ENCODE measurements around the gene TMEM8B.

TMEM8B gene

DNA sequence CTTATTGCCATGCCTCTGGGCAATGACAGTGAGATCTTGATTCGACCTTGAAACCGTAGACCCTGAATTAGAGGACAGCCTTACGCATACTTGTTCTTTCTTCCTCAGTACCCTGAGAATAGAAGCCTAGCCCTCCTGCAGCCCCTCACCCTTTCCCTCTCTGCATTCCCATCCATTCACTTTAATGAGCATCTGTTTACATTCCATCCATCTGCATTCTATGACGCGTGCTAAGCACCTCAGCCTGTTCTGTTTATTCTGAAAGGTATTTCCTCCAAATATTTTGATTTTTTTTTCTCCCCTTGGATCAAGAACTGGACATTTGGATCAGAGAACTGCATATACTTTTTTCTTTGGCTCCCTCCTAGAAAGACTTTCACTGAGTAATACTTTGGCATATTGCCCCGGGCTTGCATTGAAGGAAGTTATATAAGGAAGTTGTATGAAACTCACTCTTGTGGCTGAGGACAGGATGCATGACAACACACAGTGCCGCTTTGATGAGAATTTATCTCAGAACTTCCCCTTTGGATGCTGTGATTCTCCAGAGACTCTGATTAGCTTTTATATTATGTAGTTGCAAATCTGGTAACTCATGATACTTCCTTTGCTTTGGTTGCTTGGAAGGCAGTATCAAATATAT, 15.7 kb downstream of the TMEM8B start:
- TF ChIP-seq, protein P1, sequence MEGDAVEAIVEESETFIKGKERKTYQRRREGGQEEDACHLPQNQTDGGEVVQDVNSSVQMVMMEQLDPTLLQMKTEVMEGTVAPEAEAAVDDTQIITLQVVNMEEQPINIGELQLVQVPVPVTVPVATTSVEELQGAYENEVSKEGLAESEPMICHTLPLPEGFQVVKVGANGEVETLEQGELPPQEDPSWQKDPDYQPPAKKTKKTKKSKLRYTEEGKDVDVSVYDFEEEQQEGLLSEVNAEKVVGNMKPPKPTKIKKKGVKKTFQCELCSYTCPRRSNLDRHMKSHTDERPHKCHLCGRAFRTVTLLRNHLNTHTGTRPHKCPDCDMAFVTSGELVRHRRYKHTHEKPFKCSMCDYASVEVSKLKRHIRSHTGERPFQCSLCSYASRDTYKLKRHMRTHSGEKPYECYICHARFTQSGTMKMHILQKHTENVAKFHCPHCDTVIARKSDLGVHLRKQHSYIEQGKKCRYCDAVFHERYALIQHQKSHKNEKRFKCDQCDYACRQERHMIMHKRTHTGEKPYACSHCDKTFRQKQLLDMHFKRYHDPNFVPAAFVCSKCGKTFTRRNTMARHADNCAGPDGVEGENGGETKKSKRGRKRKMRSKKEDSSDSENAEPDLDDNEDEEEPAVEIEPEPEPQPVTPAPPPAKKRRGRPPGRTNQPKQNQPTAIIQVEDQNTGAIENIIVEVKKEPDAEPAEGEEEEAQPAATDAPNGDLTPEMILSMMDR (conservative IDR thresholded peaks at IDR 0.05), result no peak
- peak overlapping the region; percentile 18 for H3K27ac ChIP-seq

DNA sequence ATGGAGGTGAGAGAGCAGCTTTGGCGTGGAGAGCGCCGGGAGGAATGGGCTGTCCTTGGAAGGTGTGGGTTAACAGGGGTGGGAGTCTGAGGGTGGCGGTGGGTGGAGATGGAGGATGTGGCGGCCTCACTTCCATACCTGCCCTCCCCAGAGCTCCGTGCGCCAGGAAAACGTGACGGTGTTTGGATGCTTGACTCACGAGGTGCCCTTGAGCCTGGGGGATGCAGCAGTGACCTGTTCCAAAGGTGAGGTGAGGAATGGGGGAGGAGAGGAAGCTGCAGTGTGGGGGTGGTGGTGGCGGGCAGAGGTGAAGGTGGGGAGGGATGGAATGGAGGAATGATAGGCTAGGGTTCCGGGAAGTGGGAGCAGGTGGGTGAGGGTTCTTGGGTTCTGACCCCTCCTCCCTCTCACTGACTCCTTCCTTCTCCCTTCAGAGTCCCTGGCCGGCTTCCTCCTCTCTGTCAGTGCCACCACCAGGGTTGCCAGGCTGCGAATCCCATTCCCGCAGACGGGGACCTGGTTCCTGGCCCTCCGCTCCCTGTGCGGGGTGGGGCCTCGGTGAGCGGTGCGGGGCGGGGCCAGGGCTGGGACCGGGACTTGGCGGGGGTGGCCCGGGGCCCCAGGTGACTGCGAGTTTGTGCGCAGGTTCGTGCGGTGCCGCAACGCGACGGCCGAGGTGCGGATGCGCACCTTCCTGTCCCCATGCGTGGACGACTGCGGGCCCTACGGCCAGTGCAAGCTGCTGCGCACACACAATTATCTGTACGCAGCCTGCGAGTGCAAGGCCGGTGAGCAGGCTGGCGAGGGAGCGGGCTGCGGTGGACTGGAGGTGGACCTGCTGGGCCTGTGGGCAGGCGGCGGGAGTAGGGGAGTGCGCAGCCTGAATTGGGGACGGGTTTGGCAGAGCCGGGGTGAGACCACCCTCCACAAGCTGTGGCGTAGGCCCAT, 17.1 kb downstream of the TMEM8B start:
- peak overlapping the region; percentile 18; the same call in 1 of the 2 replicates for H3K27ac ChIP-seq
- TF ChIP-seq, protein P1 (conservative IDR thresholded peaks at IDR 0.05), result no peak

DNA sequence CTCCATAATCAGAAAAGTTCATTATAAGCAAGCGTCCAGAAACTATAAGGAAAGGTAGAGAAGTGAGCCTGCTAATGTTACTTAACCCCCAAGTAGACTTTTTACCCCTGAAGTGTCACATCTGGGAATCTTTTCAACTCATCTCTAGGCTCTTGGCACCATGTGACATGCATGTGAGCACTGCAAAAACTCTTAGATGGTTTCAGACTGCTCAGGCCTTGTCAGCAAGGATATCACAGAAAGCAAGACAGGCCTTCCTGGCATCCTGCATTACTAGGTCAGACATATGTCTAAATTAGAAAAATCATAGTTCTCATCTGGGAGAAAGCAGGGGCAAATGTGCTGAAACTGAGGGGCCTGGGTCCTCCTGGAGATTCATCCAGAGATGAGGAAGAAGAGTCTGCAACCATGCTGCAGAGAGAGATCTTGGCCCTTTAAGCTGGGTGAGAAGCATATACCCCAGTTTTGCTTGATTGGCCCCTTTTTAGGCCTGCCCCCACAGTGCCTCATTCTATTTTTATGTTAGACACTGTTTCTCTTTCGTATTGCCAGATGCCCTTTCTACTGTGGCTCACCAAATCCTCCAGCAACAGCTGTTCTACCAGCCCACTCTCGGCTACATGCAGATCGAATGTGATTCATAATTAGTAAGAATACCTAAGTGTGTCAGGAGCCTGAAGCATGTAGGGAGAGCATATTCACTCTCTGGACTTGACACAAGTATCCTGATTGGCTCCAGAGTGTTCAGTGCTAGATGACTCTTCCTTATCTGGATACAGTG, 19.0 kb downstream of the TMEM8B start:
- H3K27ac ChIP-seq, result no peak overlapping the region
- TF ChIP-seq, protein P1 (conservative IDR thresholded peaks at IDR 0.05), result no peak

DNA sequence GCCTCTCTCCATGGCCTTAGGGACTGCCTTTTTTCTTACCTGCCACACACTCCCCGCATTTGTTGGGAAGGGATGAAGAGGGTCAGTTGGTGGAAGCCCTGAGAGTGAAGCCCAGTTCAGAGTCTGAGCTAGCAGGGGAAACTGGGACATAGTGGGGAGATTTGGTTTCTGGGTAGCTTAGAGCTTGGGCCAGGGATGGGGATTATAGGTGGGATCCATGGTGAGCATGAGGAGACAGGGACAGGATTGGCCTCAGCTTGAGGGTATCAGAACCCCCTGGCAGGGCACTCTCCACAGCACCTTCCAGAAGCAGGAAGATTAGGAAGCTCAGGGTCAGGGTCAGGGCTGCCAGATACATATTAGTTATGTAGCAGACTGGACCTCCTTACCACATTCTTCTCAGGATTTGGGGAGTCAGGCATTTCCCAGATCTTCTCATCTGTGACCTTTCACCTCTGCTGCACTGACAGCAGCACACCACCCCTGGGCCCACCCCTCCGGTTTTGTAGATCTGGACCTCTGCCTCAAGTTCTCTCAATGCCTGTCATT, 23.3 kb downstream of the TMEM8B start:
- TF ChIP-seq, protein P1 (conservative IDR thresholded peaks at IDR 0.05), result no peak
- H3K27ac ChIP-seq, result no peak overlapping the region

DNA sequence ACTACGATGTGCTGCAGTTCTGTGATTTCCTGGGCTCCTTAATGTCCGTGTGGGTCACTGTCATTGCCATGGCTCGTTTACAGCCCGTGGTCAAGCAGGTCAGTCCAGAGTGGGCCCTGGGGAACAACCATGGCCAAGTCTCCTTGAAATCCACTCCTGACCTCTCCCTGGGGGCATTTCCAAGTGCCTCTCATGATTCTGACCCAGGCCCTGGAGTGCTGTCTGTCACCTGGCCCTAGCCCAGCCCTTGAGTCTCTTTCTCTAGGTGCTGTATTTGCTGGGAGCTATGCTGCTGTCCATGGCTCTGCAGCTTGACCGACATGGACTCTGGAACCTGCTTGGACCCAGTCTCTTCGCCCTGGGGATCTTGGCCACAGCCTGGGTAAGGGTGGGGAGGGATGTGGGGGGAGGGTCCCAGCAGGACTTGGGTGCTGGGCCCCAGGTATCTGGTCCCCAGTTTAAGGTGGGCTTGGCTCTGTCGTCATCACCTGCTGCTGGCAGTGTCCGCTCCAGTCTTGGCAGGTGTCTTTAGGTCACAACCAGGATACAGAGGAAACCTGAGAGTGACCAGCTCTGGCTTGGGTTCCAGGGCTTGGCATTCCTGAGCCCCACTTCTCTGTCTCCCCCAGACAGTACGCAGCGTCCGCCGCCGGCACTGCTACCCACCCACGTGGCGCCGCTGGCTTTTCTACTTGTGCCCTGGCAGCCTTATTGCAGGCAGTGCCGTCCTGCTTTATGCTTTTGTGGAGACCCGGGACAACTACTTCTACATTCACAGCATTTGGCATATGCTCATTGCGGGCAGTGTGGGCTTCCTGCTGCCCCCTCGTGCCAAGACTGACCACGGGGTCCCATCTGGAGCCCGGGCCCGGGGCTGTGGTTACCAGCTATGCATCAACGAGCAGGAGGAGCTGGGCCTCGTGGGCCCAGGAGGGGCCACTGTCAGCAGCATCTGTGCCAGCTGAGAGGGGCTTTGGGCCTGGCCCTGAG, 24.1 kb downstream of the TMEM8B start:
- no peak overlapping the region for H3K27ac ChIP-seq
- TF ChIP-seq, protein P1 (conservative IDR thresholded peaks at IDR 0.05), result no peak

DNA sequence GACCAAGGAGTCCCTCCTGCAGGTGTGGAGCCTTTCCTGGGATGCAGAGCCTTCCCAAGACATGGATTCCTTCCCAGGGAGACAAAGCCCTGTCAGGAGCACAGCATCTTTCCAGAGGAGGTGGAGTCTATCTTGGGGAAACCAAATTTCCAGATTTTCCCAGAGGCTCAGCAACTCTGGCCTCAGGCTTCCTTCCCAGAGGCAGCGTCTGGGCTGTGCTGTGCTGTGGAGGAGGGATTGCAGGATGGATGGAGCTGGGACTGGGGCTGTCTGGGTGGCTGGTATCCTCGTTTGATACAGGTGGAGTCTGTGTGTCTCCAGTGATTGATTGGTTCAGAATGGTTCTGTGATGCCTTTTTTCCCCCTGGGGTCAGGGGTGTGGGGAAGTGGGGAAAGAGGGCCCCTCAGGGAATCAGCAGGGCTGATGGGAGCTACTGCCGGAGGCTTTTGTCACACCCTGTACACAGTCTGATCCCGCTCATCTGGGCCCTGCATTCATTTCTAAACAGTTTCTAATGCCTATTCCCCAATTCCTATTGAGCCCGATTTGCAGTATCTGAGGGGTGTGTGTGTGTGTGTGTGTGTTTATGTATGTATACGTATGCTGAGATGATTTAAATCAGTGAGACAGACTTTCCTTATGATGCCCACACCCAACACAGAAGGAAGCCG, 25.2 kb downstream of the TMEM8B start:
- TF ChIP-seq, protein P1 (conservative IDR thresholded peaks at IDR 0.05), result no peak

More for the DNA sequence above, 25.2 kb downstream of the TMEM8B start:
- no peak overlapping the region for H3K27ac ChIP-seq
